Nephron (organoid): ENCODE data around the gene DIS3L2.

Experiments used
- H3K27ac Mint-ChIP-seq, 3 experiments: 2 replicates each; pipeline ENCODE4 v1.8.0; 2020; ENCODE audit warnings: mixed read lengths in 3 of 3, mild to moderate bottlenecking in 2 of 3, moderate library complexity in 1 of 3
- H3K27me3 Mint-ChIP-seq: 2 replicates; pipeline ENCODE4 v1.8.0; 2021; ENCODE audit warnings: low read depth, mild to moderate bottlenecking, moderate library complexity, mixed read lengths
- H3K36me3 Mint-ChIP-seq: 2 replicates; pipeline ENCODE4 v1.8.0; 2020; ENCODE audit warnings: low read depth, mixed read lengths
- H3K4me1 Mint-ChIP-seq: 2 replicates; pipeline ENCODE4 v1.8.0; 2020; ENCODE audit warnings: mixed read lengths
- H3K4me3 Mint-ChIP-seq, 3 experiments: 2 replicates each; pipeline ENCODE4 v1.8.0; 2020; ENCODE audit warnings: mild to moderate bottlenecking in 3 of 3, mixed read lengths in 3 of 3, moderate library complexity in 2 of 3
- H3K9me3 Mint-ChIP-seq: 2 replicates; pipeline ENCODE4 v1.8.0; 2020; ENCODE audit warnings: mixed read lengths
- TF ChIP-seq, protein P1 (sequence below), 3 experiments: fragments of 200-600 bp; sonication (generic); IDR thresholded peaks; one replicate each; pipeline ENCODE4 v1.5.0; 2021; ENCODE audit warnings: antibody characterized with exemption in 3 of 3; ENCODE audit not compliant: unreplicated experiment in 3 of 3

The DIS3L2 gene

DNA sequence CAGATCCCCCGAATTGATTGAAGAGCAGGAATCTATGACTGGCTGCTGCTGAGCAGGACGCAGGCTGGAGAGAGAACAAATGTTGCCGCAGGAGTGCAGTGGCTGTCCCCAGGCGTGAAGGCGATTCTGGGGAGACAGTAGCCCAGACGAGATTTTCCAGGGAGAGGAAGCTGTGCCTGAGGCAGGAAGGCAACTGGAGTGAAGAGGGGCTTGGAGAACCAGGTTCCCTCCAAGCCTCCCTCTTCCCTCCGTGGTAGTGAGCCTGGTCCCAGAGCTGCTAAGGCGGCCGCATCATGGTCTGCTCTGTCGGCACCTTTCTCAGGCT, 34.0 kb upstream of the DIS3L2 start:
- TF ChIP-seq, protein P1, sequence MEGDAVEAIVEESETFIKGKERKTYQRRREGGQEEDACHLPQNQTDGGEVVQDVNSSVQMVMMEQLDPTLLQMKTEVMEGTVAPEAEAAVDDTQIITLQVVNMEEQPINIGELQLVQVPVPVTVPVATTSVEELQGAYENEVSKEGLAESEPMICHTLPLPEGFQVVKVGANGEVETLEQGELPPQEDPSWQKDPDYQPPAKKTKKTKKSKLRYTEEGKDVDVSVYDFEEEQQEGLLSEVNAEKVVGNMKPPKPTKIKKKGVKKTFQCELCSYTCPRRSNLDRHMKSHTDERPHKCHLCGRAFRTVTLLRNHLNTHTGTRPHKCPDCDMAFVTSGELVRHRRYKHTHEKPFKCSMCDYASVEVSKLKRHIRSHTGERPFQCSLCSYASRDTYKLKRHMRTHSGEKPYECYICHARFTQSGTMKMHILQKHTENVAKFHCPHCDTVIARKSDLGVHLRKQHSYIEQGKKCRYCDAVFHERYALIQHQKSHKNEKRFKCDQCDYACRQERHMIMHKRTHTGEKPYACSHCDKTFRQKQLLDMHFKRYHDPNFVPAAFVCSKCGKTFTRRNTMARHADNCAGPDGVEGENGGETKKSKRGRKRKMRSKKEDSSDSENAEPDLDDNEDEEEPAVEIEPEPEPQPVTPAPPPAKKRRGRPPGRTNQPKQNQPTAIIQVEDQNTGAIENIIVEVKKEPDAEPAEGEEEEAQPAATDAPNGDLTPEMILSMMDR (IDR thresholded peaks at IDR 0.05; ENCODE audit: unreplicated experiment in 3 of 3) = no peak
- no peaks in the 10 kb centered on the region for H3K36me3 Mint-ChIP-seq
- H3K9me3 Mint-ChIP-seq = no peaks in the 10 kb centered on the region
- H3K4me3 Mint-ChIP-seq = peak overlapping the region; percentile 80
- H3K4me1 Mint-ChIP-seq = peaks cover 42% of the 10 kb centered on the region
- peaks cover 80% of the 10 kb centered on the region for H3K27me3 Mint-ChIP-seq
- H3K27ac Mint-ChIP-seq = no peak overlapping the region

DNA sequence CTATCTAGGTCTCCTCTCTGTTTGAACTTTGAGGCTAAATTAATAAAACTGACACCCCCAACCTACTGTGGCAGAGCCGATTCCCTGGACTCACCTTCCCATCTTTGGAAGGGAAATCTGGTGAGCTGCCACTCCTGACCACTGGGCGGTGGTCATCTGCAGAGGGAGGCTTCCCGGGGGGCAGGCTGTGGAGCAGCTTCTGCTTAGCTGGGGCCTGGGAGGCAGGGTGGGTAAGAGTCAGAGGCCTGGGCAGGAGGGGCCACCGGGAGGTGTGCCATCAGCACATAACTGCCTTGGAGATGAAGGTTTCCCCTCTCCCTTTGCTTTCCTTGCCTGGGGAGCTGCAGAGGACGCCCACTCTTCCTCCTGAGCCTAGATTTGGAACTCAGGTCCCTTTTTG, 33.0 kb upstream of the DIS3L2 start:
- Mint-ChIP-seq H3K36me3 (no peaks in the 10 kb centered on the region), H3K4me3 (peak overlapping the region; percentile 20 to 74 (median 67)), H3K9me3 (no peaks in the 10 kb centered on the region), H3K27me3 (peaks cover 79% of the 10 kb centered on the region), H3K4me1 (peaks cover 49% of the 10 kb centered on the region), H3K27ac (no peak overlapping the region)
- TF ChIP-seq, protein P1 (IDR thresholded peaks at IDR 0.05; ENCODE audit: unreplicated experiment in 3 of 3) = no peak

DNA sequence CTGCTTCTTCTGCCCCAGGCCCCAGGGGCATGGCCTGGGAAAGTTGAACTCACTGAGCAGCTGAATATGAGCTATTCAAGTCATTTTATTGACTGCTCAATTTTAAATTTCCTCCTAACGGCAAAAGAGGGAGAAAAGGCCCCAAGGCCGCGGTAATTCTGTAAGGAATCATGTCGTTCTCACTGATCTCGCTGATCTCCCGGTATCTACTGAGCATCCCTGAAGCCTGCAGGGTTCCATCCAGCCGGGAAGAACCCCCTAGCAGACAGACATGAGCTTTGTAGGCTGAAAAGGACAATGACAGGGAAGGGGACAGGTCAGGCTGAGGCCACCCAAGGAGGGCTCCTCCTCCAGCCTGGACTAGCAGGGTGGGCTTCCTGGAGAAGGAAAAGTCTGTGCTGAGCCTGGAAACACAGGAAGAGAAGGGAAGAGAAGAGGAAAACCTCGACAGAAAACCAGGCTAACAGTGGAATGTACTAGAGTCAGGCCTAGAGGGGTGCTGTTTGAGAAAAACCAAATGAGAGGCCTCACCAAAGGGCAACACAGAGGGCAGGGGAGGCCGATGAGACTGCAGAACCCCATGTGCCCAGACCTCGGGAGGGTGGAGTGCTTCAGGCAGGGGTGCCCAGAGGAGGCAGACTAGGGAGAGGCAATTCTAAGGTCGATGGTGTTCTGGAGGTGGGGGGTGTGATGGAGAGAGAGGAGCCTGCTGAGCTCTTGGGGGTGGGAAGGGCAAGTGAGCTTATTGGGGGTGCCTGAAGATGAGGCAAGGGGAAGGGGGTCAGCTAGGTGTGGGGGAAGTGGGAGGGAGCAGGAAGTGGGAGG, 32.4 kb upstream of the DIS3L2 start:
- TF ChIP-seq, protein P1 (IDR thresholded peaks at IDR 0.05; ENCODE audit: unreplicated experiment in 3 of 3) = no peak
- Mint-ChIP-seq H3K4me3 (no peak overlapping the region), H3K4me1 (peaks cover 46% of the 10 kb centered on the region), H3K9me3 (no peaks in the 10 kb centered on the region), H3K27me3 (peaks cover 72% of the 10 kb centered on the region), H3K36me3 (no peaks in the 10 kb centered on the region), H3K27ac (no peak overlapping the region)

DNA sequence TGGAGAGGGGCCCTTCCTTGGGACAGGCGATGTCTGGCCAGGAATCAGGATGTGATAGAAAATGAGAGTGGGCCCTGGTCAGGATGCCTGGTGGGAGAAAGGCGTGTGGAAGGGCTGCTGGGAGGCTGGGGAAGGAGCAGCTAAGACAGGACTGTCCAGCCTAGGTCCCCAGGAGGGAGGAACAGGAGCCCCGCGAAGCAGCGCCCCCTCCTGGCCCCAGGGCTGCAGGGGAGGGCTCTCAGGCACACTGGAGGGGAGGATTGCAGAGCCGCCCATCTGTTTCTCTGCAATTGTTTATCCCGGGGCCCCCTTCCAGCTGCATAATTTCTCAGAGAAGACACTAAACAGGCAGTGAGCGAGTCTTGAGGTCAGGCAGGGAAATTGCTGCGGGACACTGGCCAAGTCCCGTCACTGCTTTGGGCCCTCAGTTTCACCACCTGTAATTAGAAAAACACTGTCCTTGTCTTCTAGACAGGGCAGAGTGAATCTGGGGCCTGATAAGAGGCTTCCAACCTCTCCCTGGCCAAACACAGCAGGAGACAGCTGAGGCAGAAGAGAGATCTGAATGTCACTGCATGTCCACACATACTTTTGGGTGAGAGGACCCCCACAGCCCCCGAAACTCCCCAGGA, 31.4 kb upstream of the DIS3L2 start:
- Mint-ChIP-seq H3K27ac (no peak overlapping the region), H3K36me3 (no peaks in the 10 kb centered on the region), H3K4me3 (no peak overlapping the region), H3K4me1 (peaks cover 45% of the 10 kb centered on the region), H3K9me3 (no peaks in the 10 kb centered on the region), H3K27me3 (peaks cover 63% of the 10 kb centered on the region)
- TF ChIP-seq, protein P1 (IDR thresholded peaks at IDR 0.05; ENCODE audit: unreplicated experiment in 3 of 3) = peak in 2 of 3 experiments; percentile 27 to 33

DNA sequence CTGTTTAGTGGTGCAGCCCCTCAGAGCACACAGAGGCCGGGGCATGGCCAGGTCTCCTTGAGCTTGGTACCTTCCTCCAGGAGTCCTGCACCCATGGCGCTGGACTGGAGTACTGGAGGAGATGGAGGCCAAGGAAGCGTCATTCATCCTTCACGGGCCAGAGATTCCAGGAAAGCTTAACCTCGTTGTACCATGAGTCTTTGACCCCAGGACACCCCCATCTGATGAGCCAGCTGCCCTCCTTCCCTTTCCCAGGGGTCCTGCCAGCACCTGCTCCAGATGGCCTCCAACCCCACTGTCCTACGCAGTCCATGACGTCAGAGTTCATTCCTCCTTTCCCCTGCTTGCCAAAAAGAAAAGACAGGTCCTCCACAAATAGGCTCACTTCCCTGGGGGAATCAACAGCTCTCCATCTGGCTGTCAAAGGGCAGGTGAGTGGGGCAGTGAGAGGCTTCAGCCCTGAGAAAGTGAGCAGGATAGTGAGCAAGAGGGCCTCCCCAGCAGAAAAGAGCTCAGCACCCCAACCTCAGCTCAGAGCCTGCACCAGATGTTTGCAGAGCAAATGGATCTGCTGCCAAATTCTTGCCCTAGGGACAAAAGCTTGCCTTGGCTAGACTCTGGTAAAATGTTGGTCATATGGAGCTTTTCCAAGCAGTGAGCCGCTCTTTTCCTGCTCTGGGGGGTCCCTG, 30.8 kb upstream of the DIS3L2 start:
- Mint-ChIP-seq H3K4me1 (peaks cover 51% of the 10 kb centered on the region), H3K9me3 (no peaks in the 10 kb centered on the region), H3K4me3 (no peak overlapping the region), H3K27me3 (peaks cover 59% of the 10 kb centered on the region), H3K36me3 (no peaks in the 10 kb centered on the region), H3K27ac (no peak overlapping the region)
- TF ChIP-seq, protein P1 (IDR thresholded peaks at IDR 0.05; ENCODE audit: unreplicated experiment in 3 of 3) = no peak
